H4 (cell line): ENCODE data around the gene BLOC1S5. TPM values are rescaled to one million over a fixed set of nuclear protein-coding genes. Genes with fewer than 3 reads are reported as not detected.
"Not testable (repeated sequence)": the region's sequence is repeated elsewhere in the genome, so short reads cannot be mapped to it uniquely, and the experiment has no call there.

Experiments used
- DNase-seq: peaks from one replicate; pipeline ENCODE4 v3.0.0-alpha.2; 2015; ENCODE audit warnings: low spot score
- total RNA-seq: library from RNA; depleted of rRNA; stranded (reverse); fragments of >200 nt; shearing (Covaris generic); gene quantifications from 2 replicates; pipeline ENCODE4 v1.2.3, GENCODE V29; 2014; rRNA removed

The BLOC1S5 gene
- total RNA-seq, 1 experiment from 2014 or later: 14.8 TPM

DNA sequence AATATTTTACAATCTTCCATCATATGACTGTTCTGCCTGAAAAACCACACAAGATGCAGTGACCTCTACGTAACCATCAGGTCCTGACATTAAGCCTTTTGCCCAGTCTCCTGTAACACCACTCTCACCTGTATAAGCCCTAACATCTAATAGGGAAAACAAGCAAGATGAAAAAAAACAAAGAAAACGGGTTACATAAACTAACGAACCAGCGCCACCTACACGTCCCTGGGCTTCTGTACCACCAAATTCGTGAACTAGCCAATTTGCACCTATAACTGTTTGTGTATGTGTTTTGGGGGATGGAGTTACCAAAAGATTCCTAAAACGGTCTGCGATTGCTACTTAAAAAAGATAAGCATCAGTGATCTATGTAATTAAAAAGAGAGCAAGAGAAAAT is 70.2 kb downstream of the BLOC1S5 start:
- DNase-seq: no peak

DNA sequence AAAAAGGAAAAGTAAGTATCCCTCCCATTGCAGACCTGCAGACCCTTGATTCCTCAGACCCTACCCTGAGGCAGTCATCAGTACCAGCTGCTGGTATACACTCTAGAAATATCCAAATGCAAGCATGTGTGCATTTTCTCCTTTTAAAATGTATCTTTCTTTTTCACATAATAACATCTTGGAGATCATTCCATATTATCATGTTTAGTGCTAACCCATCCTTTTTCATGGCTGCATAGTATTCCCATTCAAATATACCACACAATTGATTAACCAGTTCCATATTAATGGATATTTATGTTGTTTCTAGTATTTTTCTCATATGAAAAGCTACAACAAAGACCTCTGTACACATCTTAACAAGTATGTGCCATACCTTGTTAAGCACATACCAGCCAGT is 70.8 kb downstream of the BLOC1S5 start:
- no peak for DNase-seq

DNA sequence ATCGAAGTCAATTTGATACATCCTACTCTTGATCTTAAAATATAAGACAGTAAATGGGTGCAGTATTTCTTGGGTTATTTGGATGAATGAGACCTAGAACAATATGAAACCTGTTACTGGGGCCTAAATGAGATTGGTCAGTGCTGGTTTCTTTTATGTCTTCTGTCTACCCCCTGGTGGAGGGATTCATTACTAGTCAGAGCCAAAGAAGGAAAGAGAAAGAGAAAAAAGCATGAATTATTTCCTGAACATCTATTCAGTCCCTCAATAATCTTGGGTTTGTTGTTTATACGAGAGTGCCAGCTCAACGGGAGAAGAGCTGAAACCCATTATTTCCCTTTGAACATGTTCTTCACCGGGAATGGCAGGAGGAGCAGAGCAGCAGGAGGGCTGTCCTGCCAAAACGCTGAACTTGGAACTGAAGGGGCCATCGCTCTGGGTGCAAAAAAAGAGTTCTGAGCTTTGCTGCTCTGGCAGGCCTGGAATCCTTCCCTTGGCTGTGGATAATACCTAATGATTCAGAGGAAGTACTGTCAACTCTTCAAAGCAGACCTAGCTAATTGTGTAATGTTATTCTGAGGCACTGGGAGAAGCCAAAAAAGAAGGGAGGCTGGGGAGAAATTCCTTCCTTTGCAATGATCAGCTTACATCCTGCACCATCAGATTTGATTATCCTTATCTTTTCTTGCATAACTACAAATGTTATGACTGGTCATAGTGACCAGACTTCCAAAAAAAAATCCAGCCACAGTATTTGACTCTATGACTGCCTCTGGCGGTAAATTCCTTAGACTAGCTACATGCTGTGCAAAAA is 72.0 kb downstream of the BLOC1S5 start:
- DNase-seq: peak; percentile 31

DNA sequence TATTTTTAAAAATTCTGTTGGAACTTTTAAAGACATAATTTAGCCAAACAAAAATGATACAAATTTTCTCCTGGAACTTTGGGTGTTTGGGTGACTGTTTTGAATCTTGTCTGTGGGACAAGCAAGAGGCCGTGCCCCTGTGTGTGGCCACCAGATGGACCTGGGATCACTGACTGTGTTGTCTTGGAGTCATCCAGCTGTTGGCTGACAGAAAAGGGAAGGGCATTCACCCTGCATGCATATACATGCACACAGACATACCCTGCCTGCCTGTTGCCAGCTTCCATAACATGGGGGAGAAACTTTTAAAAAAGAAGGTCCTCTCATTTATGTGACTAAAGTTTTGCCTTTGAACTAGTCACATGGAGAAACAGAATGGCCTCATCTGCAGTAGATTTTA is 72.7 kb downstream of the BLOC1S5 start:
- no peak for DNase-seq

DNA sequence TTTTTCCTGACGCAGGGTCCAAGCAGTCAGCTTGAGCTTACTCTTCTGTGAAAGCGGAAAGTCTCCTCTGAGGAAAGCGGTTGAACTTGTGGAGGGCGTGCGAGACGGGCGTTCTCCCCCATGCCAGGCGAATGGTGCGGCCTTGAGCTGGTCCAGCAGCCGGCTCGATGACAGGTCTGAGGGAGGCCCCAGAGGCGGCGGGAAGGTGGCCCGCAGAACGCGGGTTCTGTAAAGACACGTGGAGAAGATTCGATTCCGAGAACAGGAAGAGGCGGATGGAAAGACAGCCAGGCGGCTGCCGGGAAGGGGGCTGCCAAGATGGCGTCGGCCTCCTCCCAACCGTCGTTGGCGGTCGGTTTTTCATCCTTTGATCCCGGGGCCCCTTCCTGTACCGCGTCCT is 78.0 kb downstream of the BLOC1S5 start:
- no peak for DNase-seq

DNA sequence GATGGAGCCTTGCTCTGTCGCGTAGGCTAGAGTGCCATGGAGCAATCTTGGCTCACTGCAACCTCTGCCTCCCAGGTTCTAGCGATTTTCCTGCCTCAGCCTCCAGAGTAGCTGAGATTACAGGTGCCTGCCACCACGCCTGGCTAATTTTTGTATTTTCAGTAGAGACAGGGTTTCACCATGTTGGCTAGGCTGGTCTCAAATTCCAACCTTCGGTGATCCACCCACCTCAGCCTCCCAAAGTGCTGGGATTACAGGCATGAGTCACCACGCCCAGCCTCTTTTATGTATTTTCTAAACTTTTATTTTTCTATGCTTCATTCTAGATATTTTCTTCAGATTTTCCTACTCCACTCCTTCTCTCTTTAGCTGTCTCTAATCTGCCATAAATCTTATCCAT is 80.2 kb downstream of the BLOC1S5 start:
- not testable (repeated sequence) for DNase-seq

DNA sequence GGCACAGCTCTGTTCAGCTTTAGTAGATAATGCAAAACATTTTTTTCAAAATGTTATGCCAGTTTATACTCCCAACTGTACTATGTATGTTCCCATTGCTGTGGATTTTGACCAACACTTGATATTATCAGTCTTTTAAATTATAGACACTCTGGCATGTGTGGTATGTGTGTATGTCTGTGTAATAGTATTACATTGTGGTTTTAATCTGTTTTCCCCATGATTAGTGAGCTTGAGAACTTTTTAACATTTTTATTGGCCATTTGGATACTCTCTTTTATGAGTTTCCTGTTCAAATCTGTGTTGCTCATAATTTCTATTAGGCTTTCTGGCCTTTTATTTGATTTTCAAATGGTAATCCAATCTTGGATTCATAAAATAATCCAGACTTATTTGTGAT is 84.4 kb downstream of the BLOC1S5 start:
- no peak for DNase-seq

DNA sequence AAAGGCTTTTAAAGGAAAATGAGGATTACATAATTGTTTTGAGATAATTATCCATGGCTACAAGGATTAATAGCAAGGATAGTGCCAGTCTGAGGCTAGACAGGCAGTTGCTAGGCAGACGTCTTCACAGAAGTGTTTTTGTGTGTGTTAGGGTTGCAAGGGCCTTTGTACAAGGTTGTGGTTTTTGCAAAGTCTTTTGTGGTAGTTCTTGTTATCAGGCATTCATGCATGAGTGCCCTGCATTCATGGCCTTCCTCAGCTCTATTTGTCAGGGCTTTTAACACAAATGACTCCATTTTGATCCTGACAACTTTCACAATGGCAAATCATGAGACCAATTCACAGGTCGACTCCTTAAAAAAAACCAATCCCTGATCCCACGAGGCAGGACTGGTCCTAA is 85.5 kb downstream of the BLOC1S5 start:
- peak; percentile 49 for DNase-seq

DNA sequence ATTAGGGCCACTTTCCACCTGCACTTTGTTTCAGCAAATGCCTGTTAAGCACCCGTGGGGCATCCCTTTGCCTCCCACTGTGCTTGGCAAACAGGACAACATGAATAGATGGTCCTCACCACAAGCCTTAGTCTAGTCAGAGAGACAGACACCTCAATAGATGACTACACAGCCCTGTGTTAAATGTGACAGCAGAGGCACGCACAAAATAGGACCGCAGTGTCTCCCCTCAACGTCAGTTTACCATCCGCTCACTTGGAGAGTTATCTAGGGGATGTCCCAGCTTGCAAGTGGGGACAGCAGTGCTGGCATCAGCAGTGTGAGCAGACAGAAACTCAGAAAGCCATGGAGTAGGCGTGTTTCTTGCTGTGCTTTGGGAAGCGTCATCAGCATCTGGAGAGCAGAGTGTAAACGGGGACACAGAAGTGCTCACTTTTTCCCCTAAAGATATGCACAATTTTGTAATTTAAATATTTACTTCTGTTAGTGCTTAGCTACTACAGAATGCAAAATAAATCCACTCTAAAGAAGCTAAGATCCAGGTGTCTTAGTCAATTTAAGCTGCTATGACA is 87.6 kb downstream of the BLOC1S5 start:
- no peak for DNase-seq

DNA sequence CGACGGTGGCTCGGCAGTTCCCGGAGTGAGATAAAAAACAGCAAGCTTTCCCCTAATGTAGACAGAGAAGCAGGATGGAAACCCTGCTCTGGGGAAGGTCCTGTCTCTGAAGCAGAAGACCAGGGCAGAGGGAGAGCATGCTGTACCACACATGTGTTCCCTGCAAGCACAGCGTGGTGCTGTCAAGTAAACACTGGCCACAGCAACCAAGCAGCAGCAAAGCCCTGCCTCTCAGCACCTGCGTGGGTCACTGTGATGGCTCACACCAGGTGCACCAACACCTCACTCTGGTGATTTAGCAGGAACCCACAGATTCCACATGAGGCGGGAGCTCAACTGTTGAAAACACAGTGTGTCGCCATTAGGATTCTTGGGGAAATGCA is 88.4 kb downstream of the BLOC1S5 start:
- DNase-seq: no peak

DNA sequence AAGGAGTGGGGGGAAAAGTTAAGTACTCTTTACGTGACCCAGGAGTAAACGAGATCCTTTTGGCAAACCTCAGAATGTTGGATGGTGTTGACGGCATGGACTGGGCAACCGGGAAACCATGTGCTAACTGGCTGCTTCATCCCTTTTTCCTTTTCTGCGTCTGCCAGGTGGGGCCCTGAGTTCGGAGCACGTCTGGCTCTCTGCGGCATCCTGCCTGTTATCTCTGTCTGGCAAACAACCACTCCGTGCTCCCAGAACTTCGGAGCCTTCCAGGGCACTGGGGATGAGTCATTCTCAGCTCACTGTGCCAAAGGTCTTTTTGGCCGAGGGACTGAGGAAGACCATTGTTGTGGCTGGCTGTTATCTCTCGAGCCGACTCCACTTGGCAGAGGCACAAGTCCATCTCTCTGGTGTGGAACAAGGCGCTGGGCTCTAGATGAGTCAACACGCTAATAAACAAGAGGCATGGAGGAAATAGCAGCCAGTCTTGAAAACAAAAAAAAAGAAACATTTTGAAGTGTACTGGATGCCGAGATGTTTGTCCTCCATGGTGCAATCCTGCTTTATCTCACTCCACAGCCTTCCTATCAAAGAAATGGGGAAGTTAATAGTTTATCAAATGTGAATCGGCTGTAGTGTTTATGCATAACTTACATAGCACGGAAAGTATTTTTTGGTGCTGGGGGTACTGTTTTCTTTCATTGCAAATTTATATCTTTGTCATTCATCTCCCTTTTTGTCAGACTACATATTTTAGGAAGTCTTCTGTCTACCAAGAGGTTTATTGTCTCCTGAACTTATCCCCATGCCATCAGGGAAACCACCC is 89.0 kb downstream of the BLOC1S5 start:
- DNase-seq: peak; percentile 94

DNA sequence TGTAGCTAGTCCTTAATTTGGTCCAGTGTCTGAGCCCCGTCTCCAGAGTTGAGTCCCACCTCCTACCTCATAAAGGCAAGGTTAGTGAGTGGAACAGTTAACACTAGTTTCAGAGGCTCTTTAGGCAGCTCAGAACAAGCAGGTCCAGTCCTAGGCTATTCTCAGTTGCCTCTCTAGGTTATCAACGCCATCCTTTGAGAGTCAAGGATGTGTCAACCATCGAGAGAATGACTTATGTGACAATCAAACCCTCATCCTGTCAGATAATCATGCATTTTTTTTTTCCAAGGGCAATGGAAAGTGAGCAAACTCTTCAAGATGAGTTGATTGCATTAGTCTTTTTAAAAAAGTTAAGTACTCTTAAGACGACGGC is 89.6 kb downstream of the BLOC1S5 start:
- DNase-seq: no peak

DNA sequence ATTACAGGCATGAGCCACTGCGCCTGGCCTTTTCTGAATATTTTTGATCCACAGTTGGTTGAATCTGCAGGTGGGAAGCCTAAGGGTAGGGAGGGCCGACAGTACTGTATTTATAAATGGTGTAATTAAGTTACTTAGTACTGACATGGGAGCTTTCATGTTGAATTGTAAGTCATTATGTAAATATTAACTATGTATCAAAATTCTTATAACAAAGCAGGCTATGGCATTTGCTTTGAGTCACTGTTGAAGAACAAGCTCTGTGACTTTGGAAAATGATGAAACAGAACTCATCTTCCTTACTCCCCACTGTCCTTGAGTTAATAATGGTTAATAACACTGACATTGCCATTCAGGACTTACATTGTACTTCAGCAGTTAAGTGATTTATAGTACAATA is 90.6 kb downstream of the BLOC1S5 start:
- DNase-seq: no peak

DNA sequence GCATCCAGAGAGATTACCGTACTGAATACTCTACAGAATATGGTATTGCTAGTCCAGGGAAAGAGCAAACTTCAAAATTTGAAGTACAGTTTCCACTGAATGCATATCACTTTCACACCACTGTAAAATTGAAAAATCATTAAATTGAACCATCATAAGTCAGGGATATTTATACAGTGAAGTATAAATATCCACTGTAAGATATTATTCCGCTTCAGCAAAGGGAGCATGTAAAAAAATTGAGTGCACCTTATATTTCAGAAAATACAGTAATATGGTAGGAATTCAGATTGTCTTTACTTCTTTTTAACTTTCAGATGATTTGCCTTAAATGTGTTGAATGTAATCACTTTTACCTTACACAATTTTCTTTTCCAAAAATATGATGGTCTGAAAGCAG is 92.7 kb downstream of the BLOC1S5 start:
- DNase-seq: no peak

DNA sequence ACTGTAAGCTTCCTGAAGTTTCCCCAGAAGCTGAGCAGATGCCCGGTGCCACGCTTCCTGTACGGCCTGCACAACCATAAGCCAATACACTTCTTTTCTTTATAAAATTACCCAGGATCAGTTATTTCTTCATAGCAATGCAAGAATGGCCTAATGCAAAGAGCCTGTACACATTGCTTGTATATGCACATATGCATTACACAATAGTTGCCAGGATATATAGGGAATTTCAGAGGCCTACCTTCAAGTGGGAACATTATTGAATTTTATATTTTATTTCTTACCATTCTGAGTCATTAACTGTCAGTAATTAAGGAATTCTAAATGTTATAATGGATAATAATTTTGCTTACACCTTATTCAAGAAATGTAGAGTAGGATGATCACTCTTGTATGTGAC is 93.6 kb downstream of the BLOC1S5 start:
- DNase-seq: no peak

Other genes starting within 250 kb of the BLOC1S5 start
- 462 and 475 TPM in 2 replicates for gene TXNDC5, start 153.6 kb downstream of the BLOC1S5 start, total RNA-seq
- 81.2 and 150 TPM in 2 replicates for gene EEF1E1, start 38.2 kb upstream of the BLOC1S5 start, total RNA-seq